Measurements from ENCODE around the gene CALML6.

The CALML6 gene

DNA sequence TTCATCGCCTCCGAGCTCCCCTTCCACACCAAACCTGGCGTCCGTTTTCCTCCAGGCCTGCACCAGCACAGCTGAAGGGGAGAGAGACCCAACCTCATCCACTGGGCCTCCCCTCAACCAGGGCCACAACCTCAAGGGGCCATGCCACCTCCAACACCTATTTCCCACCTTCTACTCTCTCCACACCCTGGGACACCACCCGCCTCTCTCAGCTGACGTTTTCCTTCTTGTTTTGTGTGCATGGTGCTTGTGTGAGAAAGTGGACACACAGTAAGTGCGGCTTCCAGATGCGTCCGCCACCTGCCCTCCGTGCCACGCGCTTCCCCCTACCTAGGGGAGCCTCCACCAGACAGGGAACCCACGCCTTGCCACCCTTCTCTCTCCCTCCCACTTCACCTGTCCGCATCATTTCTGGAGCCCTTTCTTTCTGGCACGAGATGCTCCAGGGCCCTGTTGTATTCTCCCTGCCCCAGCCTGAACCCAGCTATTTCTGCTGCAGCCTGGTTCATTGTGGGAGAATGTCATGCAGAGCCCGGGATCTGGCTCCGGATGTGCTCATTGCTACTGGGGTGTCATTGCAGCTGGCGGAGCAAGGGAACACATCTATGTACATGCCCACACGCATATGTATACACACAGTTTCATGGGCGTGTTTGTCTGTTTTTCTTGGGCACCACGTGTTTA is 22.8 kb upstream of the CALML6 start:
- no peak for DNase-seq (ENCODE audit: low read depth in 2 of 2)

DNA sequence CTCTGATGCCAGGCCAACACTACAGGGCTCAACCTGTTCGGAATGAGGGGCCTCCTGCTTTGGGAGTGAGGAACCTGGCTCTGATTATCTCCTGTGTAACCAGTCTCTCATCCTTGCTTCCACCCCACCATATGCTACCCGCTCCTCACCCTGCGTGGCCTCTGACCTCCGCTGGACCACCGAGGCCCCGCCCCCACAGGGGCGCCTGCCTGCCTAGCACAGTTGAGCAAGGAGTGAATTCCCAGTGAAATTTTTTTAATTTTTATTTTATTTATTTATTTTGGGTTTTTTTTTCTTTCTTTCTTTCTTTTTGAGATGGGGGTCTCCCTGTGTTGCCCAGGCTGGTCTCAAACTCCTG is 22.3 kb upstream of the CALML6 start:
- no peak for DNase-seq (ENCODE audit: low read depth in 2 of 2)

DNA sequence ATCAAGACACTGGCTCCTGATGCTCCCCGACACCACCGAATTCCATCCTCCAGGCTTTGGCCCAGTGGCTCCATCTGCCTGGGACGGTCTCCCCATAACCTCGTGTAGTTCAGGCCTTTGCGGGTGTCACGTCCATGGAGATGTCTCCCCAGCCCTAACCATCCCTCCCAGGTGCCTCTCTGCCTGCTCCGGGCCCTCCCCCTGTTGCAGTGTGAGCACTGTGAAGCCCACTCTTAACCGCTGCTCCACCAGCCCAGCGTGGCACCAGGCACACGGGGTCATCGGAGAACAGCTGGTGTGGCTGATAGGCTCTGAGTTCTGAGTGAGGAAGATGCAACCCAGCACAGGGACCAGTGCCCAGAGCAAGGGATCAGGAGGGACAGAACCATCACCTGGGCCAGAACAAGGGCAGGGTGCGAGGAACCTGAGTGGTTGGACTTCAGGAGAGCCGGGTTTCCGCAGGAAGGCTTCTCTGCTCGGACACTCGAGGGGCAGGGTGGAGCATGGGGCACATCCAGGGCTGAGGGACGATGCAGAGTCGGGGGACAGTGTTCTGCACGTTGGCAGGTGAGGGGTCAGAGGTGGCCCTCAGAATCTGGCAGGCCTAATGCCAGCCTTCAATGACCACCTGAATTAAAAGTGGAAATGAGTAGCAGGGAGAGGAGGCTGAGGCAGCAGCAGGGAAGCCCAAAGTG is 21.6 kb upstream of the CALML6 start:
- DNase-seq (ENCODE audit: low read depth in 2 of 2), result no peak

DNA sequence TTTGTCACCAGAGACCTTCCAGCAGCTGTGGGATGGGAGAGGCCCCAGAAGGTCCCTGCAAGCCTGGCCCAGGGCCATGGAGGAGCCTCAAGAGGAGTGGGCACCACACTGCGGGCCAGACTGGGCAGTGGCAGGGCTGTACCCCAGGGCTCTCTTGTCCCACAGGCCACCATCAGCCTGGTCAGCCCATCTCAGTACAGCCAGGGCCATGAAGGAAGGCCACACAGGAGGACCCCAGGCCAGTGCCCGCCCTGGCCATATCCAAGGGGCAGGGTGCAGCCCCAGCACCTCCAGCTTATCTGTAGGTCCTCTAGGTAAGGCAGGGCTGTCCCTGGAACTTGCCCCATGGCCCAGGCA is 21.1 kb upstream of the CALML6 start:
- DNase-seq (ENCODE audit: low read depth in 2 of 2), result no peak

DNA sequence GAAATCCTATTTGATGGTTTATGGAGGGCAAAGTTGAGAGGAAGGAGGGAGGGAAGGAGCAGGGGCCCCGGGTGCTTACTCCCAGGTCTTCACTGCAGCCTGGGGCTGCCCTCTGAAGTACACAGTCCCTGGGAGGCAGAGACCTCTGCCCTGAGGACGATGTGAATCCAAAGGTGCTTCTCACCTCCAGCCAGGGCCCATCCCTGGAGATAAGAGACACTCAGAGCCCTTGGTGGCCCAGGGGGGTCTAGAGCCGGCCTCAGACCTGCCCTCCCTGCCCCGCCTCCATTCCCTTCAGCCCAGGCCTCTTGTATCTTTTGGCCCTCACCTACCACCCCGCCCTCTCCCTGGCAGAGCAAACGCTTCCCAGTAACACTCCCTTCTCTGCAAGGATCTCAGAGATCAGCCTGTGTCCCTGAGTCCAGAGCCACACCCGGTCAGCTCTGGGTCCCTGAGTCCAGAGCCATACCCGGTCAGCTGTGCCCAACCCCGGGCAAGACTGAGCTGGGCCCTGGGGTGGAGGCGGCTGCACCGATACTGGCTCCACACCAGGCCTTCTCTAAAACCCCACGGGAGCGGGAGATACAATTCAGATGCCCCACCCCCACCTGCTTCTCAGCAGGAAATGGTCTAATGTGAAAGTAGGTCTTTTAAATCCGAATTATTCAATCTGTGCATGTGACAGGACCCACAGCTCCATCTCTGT is 20.6 kb upstream of the CALML6 start:
- no peak for DNase-seq (ENCODE audit: low read depth in 2 of 2)

DNA sequence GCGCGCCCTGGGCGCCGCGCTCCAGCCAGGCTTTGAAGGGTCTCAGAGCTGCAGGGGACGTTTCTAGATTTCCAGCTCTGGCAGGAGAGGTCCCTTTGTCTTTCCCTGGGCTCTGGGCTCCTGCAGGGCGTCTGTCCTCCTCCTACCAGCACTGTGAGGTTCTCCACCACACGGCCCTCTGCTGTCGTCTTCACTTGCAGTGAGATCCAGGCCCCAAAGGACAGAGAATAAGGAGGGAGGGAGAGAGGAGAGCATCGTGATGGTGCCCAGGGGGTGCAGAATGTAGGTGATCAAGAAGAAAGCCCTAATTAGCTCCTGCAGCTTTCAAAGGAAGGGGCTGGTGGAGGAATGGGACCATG is 20.0 kb upstream of the CALML6 start:
- no peak for DNase-seq (ENCODE audit: low read depth in 2 of 2)

DNA sequence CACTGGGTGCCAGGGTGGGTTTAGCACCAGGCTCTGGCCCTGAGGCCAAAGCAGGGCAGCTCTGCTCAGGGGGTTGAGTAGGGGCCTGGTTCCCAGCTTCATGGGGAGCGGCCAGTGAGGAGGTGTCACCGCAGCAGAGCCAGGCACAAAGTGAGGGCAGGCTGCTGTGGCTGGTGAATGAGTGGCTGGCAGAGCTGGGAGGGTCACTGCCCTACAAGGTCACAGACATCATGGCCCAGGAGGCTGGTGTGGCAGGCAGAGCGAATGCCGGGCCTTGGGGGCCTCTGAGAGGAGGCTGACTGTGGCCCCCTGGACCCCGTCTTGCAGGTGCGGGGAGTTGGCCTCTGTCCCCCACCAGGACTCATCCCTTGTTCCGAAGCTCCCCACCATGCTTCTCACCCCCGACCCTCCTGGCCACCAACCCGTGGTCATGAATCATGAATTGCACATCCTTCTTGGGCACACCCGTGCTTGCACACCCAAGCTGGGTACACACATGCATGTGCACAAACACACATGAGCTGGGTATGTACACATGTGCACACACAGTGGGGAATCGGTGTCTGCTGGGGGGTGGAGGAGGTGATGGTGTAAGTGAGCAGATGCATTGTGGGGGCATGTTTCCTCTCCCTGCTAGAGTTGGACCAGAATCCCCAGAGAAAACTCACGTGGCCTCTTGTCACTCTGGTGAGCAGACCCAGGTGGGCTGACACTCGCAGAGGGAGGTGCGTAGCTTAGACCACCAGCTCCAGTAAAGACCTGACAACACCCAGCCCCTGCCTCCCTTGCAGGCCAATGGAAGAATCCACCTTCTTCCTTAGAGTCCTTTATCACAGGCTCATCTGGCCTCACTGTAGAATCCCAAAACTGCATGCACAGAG is 19.4 kb upstream of the CALML6 start:
- no peak for DNase-seq (ENCODE audit: low read depth in 2 of 2)

DNA sequence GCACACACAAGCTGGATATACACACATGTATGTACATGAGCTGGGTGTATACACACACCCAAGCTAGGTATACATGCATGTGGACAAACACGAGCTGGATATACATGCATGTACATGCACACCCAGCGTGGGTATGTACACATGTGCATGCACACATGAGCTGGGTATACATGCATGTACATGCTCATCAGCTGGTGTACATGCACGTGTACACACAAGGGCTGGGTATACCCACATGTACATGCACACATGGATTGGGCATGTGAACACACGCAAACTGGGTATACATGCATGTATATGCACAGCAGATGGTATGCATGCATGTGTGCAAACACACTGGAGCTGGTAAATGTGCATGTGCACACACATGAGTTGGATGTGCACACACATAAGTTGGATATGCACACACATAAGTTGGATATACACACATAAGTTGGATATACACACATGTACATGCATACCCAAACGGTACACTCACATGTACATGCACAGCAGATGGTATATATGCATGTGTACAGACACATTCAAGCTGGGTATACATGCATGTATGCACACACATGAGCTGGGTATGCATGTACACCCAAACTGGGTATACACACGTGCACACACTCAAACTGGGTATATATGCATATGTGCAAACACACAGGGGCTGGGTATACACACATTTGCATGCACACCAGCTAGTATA is 16.7 kb upstream of the CALML6 start:
- no peak for DNase-seq (ENCODE audit: low read depth in 2 of 2)

DNA sequence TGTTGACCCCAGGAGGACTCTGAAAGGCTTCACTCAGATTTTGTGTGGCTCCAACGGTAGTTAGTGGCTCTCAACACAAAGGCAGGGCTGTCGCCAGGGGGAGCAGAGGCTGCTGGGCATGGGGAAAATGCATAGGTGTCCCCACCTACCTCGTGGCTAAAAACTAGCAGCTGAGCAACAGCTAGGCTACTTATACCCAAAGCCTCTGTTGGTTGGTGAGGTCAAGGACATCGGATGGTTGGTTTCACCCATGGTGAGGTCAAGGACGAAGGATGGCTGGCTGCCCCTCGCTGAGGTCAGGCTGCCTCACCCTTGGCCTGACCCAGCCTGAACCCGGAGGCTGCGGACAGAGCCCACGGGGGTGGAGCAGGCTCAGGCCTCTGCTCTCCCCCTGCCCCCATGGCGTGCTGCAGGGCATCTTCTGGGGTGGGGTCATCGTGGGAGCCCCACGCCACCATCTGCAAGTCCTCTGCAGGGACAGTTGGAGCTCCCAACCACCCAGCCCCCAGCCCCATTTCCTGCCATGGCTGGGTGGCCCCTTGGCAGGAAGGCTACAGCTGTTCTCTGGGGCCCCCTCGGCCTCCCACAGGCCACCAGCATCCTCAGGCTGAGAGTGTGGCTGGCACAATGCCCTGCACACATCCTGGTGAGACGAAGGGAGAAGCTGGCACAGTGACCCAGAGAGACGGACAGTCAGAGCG is 15.6 kb upstream of the CALML6 start:
- DNase-seq (ENCODE audit: low read depth in 2 of 2), result no peak

DNA sequence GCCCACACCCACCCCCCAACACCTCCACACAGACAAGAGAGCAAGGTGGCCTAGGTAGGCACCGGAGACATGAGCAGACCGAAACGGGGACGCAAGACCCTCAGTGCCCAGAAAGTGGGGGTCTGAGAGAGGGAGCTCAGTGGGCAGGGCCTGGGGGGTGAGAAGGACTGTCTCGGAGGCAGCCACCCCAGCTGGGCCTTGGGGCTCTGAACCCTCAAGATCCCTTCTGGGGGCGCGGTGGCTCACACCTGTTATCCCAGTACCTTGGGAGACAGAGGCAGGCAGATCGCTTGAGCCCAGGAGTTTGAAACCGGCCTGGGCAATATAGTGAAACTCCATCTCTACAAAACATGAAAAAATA is 15.1 kb upstream of the CALML6 start:
- no peak for DNase-seq (ENCODE audit: low read depth in 2 of 2)

DNA sequence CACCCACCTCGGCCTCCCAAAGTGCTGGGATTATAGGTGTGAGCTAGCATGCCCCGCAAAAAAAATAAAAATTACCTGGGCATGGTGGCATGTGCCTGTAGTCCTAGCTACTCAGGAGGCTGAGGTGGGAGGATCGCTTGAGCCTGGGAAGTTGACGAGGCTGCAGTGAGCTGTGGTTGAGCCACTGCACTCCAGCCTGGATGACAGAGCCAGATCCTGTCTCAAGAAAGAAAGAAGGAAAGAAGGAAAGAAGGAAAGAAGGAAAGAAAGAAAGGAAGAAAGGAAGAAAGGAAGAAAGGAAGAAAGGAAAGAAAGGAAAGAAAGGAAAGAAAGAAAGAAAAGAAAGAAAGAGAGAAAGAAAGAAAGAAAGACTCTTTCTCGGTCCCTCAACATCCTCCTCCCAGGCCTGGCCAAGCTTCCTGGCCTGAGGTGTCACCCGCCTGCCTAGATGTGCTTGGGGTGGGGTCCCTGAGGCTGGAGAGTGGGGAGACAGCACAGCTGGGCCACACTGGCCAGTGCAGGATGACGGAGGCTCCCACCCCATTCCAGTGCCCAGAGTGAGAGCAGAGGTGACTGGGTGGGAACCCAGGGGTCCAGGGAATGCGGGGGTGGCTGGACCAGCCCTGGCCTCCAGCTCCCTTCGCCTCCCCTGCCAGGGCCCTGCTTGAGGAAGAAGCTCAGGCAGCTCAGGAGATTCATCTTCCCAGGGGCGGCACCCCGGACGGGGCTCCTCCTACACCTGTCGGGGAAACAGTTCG is 14.0 kb upstream of the CALML6 start:
- no peak for DNase-seq (ENCODE audit: low read depth in 2 of 2)

DNA sequence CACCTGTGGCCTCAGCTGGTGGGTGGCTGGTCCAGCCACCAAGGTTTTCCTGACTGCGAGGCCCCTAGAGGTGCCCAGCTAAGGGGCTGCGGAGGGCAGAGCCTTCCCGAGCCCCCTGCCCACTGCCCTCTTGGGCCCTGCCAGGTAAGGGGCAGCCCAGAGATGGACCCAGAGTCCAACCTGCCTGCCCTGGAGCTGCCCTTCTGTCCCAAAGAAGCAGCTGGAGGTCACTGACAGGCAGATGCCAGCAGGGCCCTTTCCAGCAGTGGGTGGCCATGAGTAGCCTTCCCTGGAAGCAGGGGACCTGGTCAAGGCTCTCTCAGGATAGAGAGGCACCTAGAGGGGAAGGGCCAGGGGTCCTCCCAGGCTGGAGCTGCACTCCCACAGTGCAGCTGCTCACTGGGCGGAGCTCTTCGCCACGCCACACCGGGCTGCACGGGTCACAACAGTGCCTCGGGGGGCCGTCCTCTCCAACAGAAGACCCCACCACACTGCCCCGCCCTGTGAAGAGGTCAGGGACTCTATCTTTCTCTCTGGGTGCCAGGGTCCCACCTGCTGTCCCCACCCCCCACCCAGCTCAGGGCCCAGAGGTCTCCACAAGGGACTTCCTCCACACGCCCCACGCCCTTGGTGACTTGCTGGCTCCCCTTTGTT is 13.3 kb upstream of the CALML6 start:
- no peak for DNase-seq (ENCODE audit: low read depth in 2 of 2)

DNA sequence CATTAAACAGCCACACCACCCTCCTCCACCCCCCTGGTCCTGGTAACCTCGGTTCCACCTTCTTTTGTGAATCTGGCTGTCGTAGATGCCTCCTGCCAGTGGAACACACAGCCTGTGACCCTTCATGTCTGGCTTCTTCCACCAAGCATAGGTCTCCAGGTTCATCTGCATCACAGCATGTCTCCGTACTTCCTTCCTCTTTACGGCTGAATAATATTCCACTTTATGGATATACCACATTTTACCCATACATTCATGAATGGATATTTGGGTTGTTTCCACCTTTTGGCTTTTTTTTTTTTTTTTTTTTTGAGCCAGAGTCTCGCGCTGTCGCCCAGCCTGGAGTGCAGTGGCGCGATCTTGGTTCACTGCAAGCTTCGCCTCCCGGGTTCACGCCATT is 11.8 kb upstream of the CALML6 start:
- DNase-seq (ENCODE audit: low read depth in 2 of 2), result no peak

DNA sequence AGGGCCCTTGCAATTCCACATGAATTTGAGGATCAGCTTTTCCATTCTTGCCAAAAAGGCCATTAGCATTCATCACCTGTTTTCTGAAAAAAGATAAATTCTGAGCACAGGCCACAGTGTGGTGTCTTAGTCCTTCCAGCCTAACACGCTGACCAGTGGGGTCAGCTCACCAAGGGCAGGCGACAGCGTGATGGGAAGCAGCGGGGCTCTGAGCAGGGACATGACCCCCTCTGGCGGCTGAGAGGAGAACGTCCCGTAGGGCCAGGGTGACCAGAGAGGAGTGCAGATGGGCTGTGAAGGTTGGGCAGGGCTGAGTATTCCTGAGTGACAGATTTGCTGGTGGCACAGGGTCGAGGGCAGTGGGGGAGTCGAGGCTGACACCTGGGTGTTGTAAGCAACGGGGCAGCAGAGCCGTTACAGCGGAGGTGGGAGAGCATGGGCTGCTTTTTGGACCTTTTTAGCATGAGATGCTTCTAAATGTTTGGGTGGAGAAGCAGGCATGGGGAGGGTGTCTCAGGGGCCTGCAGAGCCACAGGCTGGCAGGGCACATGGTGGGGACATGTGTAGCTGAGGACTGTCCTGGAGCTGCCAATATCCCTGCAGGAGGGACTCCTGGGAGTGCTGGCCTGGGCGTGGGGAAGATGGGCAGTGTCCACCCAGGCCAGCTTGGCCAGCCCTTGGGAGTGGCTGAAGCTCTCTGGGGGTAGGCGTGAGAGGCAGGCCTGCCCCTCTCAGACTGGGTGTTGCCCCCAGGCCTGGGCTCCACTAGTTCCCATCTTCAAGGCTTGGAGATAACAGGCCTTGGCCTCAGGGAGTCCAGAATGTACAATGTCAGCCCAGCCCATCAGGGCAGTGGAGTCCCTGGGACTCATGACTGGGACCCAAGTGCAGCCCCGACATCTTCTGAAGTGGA is 8.6 kb upstream of the CALML6 start:
- DNase-seq (ENCODE audit: low read depth in 2 of 2), result peak; percentile 35 to 45

DNA sequence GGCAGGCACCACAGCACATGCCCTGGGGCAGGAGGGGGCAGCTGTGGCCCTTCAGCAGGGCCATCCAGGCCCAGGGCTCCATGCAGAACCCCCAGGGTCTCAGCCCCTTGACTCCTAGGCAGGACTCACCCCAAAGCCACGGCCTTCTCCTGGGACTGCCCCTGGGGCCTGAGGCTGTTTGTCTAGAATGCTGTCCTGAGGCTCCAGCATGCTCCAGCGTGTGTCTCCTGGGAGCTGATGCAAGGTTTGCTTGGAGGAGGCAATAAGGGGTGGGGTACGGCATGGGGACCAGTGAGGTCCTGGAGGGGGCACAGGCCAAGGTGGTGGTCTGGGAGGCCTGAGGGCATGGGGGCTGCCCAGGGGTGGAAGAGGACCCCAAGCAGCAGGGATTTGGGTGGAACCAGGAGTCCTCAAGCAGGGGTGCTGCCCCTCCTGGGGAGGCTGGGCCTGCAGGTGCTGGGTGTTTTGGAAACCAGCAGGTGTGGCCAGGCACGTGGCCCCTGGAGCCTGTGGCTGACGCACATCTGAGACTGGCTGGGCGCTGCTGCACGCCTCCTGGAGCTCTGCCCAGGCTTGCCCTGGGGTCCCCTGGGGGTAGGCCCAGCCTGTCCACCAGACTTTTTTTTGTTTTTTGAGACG is 7.8 kb upstream of the CALML6 start:
- DNase-seq (ENCODE audit: low read depth in 2 of 2), result no peak

DNA sequence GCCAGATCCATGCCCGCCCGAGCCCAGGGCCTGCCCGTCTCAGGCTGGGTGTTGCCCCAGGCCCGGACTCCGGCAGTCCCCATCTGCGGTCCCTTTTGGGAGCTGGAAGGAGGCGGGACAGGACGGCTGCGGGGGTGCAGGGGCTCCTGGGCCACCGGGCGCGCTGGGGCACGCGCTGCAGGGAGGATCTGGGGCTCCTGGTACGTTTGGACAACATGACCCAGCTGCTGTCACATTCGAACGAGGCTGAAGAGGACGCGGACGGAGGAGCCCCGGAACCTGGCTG is 6.6 kb upstream of the CALML6 start:
- no peak for DNase-seq (ENCODE audit: low read depth in 2 of 2)

DNA sequence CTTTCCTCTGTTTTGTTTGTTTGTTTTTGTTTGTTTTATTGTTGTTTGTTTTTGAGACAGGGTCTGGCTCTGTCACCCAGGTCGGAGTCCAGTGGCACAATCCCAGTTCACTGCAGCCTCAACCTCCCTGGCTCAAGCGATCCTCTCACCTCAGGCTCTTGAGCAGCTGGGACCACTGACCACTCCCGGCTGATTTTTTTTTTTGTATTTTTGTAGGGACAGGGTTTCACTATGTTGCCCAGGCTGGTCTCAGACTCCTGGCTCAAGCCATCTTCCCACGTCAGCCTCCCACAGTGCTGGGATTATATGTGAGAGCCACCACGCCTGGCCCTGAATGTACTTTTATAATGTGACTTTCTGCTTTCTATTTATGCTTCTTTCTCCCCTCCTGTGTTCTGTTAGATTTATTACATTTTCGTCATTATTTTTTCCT is 5.0 kb upstream of the CALML6 start:
- no peak for DNase-seq (ENCODE audit: low read depth in 2 of 2)

DNA sequence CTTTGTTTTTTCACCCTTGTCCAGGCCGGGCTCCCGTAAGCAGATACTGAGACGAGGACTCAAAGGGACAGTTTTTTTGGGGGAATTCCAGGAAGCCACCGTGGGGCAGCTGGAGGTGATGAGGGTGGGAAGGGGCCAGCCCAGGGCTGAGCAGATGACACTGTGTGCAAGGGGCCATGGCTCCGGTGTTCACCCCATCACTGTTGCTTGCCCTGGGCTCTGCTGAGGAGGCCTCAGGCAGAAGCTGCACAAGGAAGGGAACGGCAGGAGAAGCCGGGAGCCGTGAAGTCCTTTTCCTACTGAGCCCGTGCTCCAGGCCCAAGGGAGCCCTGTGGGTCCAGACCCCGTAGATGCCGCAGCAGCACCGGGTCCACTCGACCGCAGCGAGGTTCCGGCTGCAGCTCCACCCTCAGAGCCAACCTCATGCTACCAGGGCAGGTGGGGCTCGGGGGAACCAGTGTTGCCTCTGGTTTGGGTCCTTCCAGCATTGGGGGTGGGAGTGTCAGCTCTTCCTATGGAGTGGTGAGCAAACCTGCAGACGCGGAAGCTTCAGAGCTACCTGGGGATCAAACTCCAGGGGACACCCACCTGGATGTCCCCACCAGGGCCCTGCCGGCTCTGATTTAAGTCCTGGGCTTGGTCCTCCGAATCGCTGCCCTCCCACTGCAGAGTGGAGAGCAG is 4.3 kb upstream of the CALML6 start:
- DNase-seq (ENCODE audit: low read depth in 2 of 2), result no peak

All from stimulated activated CD8-positive, alpha-beta memory T cell treated with anti-CD3 and anti-CD28 coated beads, Interleukin-15, amount 100 ng/mL, for 4 hours (primary cell).